Caco-2 (cell line): ENCODE measurements around the gene NXPH2. TPM values are rescaled to one million over a fixed set of nuclear protein-coding genes. Genes with fewer than 3 reads are reported as not detected.

ENCODE experiments used
- BruUV-seq: library from RNA; stranded (reverse); fragments of 400-500 nt; replicated peaks from 2 replicates; lab custom pipeline; 2021; lab: Mats Ljungman, UMichigan
- CTCF ChIA-PET: fragments of 300-600 bp; sonication (Branson Sonifier 250); formaldehyde crosslinking; loops from one replicate; lab custom pipeline; 2022; ENCODE audit warnings: antibody characterized with exemption; lab: Charles Lee
- POLR2A ChIA-PET: fragments of 300-600 bp; sonication (Branson Sonifier 250); formaldehyde crosslinking; loops from one replicate; lab custom pipeline; 2022; ENCODE audit warnings: antibody characterized with exemption; lab: Charles Lee
- DNase-seq, 2 experiments: peaks; one replicate each; pipeline versions ENCODE4 v3.0.0 to v3.0.0-alpha.2; 2020 to 2022
- H3K27me3 ChIP-seq: replicated peaks from 2 replicates; pipeline ENCODE4 v1.6.0; 2011; ENCODE audit warnings: low read length; ENCODE audit not compliant: control insufficient read depth, insufficient read depth
- H3K36me3 ChIP-seq: 2 replicates; pipeline ENCODE4 v1.5.1; 2011; ENCODE audit warnings: low read length; ENCODE audit not compliant: control insufficient read depth, insufficient read depth
- H3K4me1 ChIP-seq: fragments of 250-450 bp; sonication (Bioruptor Pico); 2 replicates; pipeline ENCODE4 v1.5.1; 2020; ENCODE audit warnings: mild to moderate bottlenecking
- H3K4me3 ChIP-seq: 2 replicates; pipeline ENCODE4 v1.5.1; 2011; ENCODE audit warnings: low read depth, mild to moderate bottlenecking, control low read depth, low read length
- H3K9me3 ChIP-seq: fragments of 250-450 bp; sonication (Bioruptor Pico); 2 replicates; pipeline ENCODE4 v1.5.1; 2020; ENCODE audit warnings: mild to moderate bottlenecking, moderate library complexity
- H3K27ac Mint-ChIP-seq: one replicate; pipeline ENCODE4 v1.8.0; 2022; ENCODE audit warnings: mixed read lengths; ENCODE audit not compliant: unreplicated experiment
- H3K27me3 Mint-ChIP-seq: one replicate; pipeline ENCODE4 v1.8.0; 2022; ENCODE audit warnings: mixed read lengths; ENCODE audit not compliant: insufficient read depth, unreplicated experiment
- H3K36me3 Mint-ChIP-seq: one replicate; pipeline ENCODE4 v1.8.0; 2022; ENCODE audit warnings: mild to moderate bottlenecking, mixed read lengths; ENCODE audit not compliant: insufficient read depth, unreplicated experiment
- H3K4me1 Mint-ChIP-seq: one replicate; pipeline ENCODE4 v1.8.0; 2022; ENCODE audit warnings: low read depth, mixed read lengths; ENCODE audit not compliant: unreplicated experiment
- H3K4me3 Mint-ChIP-seq: one replicate; pipeline ENCODE4 v1.8.0; 2022; ENCODE audit warnings: mild to moderate bottlenecking, moderate library complexity, mixed read lengths; ENCODE audit not compliant: unreplicated experiment
- H3K9me3 Mint-ChIP-seq: one replicate; pipeline ENCODE4 v1.8.0; 2022; ENCODE audit warnings: mixed read lengths; ENCODE audit not compliant: unreplicated experiment
- CTCF ChIP-seq, 2 experiments: fragments of 200-600 bp in 1 of 2; IDR thresholded peaks; 1 replicate in 1 of 2; 2 replicates in 1 of 2; pipeline versions ENCODE4 v1.5.1 to v1.8.0; 2011 to 2022; ENCODE audit warnings: antibody characterized with exemption in 1 of 2, control low read depth in 1 of 2, inconsistent platforms in 1 of 2, low read depth in 1 of 2, low read length in 1 of 2, mild to moderate bottlenecking in 1 of 2, moderate library complexity in 1 of 2; ENCODE audit not compliant: insufficient read depth in 1 of 2, severe bottlenecking in 1 of 2, unreplicated experiment in 1 of 2
- intact Hi-C: fragments of 100-400 bp; cut with micrococcal nuclease; formaldehyde crosslinking; loops from one replicate; pipeline ENCODE4 v1.10.0; 2022; ENCODE audit not compliant: unreplicated experiment
- total RNA-seq: library from RNA; stranded (reverse); gene quantifications from 2 replicates; pipeline ENCODE4 v1.2.3, GENCODE V29; 2022

Gene NXPH2
- total RNA-seq, 1 experiment from 2014 or later = not detected

GRCh38 chr2:138823666-138824065, 43.5 kb upstream of the NXPH2 start:
- no peaks in the 10 kb centered on the region for H3K9me3 Mint-ChIP-seq
- H3K27ac Mint-ChIP-seq = no peak overlapping the region
- DNase-seq = no peak
- H3K36me3 Mint-ChIP-seq = no peaks in the 10 kb centered on the region
- no peak for TF ChIP-seq CTCF (IDR thresholded peaks at IDR 0.05; ENCODE audit: insufficient read depth in 1 of 2, low read depth in 1 of 2, low read length in 1 of 2, severe bottlenecking in 1 of 2, unreplicated experiment in 1 of 2)
- Histone ChIP-seq H3K27me3 (no peaks in the 10 kb centered on the region), H3K9me3 (no peaks in the 10 kb centered on the region), H3K36me3 (no peaks in the 10 kb centered on the region), H3K4me3 (no peak overlapping the region), H3K4me1 (no peaks in the 10 kb centered on the region)
- no TSS peak for BruUV-seq
- CTCF ChIA-PET = no interaction called here
- intact Hi-C loops = loop anchor here (10.0 kb wide), 1 partner anchor 729 kb away; no protein-coding TSS in a partner anchor
- POLR2A ChIA-PET = no interaction called here
- H3K27me3 Mint-ChIP-seq = no peaks in the 10 kb centered on the region
- H3K4me3 Mint-ChIP-seq = no peak overlapping the region
- H3K4me1 Mint-ChIP-seq = no peaks in the 10 kb centered on the region

GRCh38 chr2:138819964-138820363, 39.8 kb upstream of the NXPH2 start:
- ChIA-PET POLR2A (no interaction called here), CTCF (no interaction called here)
- H3K4me3 ChIP-seq = no peak overlapping the region
- Mint-ChIP-seq H3K9me3 (no peaks in the 10 kb centered on the region), H3K27me3 (no peaks in the 10 kb centered on the region), H3K36me3 (no peaks in the 10 kb centered on the region), H3K4me1 (no peaks in the 10 kb centered on the region), H3K27ac (no peak overlapping the region), H3K4me3 (no peak overlapping the region)
- no peaks in the 10 kb centered on the region for H3K27me3 ChIP-seq
- BruUV-seq = no TSS peak
- H3K4me1 ChIP-seq = no peaks in the 10 kb centered on the region
- H3K9me3 ChIP-seq = no peaks in the 10 kb centered on the region
- no peak for TF ChIP-seq CTCF (IDR thresholded peaks at IDR 0.05; ENCODE audit: insufficient read depth in 1 of 2, low read depth in 1 of 2, low read length in 1 of 2, severe bottlenecking in 1 of 2, unreplicated experiment in 1 of 2)
- intact Hi-C loops = loop anchor here (10.0 kb wide), 1 partner anchor 725 kb away; no protein-coding TSS in a partner anchor
- H3K36me3 ChIP-seq = no peaks in the 10 kb centered on the region
- no peak for DNase-seq

GRCh38 chr2:138818556-138818955, 38.4 kb upstream of the NXPH2 start:
- Mint-ChIP-seq H3K36me3 (no peaks in the 10 kb centered on the region), H3K9me3 (no peaks in the 10 kb centered on the region), H3K27ac (no peak overlapping the region), H3K27me3 (no peaks in the 10 kb centered on the region), H3K4me3 (no peak overlapping the region), H3K4me1 (no peaks in the 10 kb centered on the region)
- H3K36me3 ChIP-seq = no peaks in the 10 kb centered on the region
- intact Hi-C loops = no loop called here
- ChIA-PET CTCF (no interaction called here), POLR2A (no interaction called here)
- DNase-seq = no peak
- no peaks in the 10 kb centered on the region for H3K9me3 ChIP-seq
- TF ChIP-seq CTCF (IDR thresholded peaks at IDR 0.05; ENCODE audit: insufficient read depth in 1 of 2, low read depth in 1 of 2, low read length in 1 of 2, severe bottlenecking in 1 of 2, unreplicated experiment in 1 of 2) = no peak
- no peak overlapping the region for H3K4me3 ChIP-seq
- H3K27me3 ChIP-seq = no peaks in the 10 kb centered on the region
- BruUV-seq = no TSS peak
- H3K4me1 ChIP-seq = no peaks in the 10 kb centered on the region
